ENCODE data around the gene SOCS6.
"Not testable (repeated sequence)": the region's sequence is repeated elsewhere in the genome, so short reads cannot be mapped to it uniquely, and the experiment has no call there.

The SOCS6 gene

DNA sequence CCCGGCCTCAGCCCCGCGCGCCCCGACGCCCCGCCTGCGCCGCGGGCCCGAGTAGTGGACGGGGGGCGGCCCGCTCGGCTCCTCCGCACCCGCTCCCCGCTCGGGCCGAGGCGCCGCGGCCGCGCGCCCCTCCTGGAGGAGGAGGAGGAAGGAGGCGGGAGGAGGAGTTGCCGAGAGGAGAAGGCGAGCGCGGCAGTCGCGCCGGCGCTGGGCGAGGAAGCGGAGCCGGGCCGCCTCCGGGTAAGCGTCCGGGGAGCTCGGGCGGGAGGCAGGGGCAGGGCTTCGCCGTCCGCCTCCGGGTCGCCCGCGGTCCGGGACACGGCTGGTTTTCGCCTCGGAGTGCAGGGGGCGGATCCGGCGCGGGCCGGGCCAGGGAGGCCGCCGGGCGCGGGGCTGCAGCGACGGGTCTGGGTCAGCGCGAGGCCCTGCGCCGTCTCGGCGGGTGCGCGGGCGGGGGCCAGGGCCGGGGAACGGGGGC is at the start of gene SOCS6:
SOCS6 (plus strand) TSS at position 195 of the 478 bp plus-strand sequence. CDS start 35,624 bp downstream, outside the sequence.
- peak; percentile 75 for DNase-seq (ENCODE audit: low read depth)

- peak; percentile 8 for DNase-seq (ENCODE audit: low read depth)
Observed at GRCh38 chr18:70243131-70243929, 45.5 kb upstream of the SOCS6 start.

GRCh38 chr18:70246061-70246466 is 42.8 kb upstream of the SOCS6 start:
- DNase-seq (ENCODE audit: low read depth), result no peak

DNA sequence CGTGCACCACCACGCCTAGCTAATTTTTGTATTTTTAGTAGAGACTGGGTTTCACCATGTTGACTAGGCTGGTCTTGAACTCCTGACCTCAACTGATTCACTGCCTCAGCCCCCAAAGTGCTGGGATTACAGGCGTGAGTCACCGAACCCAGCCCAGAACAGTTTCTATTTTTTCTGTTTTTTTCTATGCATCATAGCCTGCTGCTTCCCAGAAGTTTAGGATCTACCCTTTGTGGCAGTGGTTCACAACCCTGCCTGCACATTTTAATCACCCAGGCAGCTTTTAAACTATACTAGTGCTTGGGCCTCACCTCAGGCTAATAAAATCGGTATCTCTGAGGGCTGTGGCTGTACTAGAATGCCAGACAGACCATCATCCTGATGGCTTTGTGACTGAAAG is 39.7 kb upstream of the SOCS6 start:
- no peak for DNase-seq (ENCODE audit: low read depth)

DNA sequence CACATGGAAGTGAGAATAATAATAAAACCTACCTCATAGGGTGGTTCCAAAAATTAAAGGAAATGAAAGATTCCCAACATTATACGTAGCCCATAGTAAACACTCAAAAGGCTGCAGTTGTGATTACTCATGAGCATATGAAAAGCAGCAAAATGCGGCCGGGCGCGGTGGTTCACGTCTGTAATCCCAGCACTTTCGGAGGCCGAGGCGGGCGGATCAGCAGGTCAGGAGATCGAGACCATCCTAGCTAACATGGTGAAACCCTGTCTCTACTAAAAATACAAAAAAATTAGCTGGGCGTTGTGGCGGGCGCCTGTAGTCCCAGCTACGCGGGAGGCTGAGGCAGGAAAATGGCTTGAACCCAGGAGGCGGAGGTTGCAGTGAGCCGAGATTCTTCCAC is 39.0 kb upstream of the SOCS6 start:
- DNase-seq (ENCODE audit: low read depth), result not testable (repeated sequence)

GRCh38 chr18:70250781-70251180 is 38.1 kb upstream of the SOCS6 start:
- DNase-seq (ENCODE audit: low read depth), result no peak

DNA sequence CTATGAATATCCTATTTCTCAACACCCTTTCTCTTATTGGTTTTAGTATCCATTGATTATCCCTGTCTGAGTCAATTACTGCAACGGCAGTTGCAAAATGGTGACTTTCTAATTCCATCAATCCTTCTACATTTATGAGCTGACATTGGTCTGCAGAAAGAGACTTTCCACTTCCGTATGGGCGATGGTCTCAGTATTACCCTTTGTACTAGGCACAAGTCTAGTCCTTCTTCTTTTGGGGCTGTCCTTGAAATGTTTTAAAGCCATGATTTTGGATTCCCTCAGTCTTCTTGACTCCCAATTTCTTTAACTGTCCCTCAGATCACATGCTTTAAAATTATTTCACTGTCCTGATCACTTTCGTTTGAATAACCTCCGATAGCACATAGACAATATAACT is 32.7 kb upstream of the SOCS6 start:
- no peak for DNase-seq (ENCODE audit: low read depth)

- DNase-seq (ENCODE audit: low read depth), result no peak
Observed at GRCh38 chr18:70256994-70257393, 31.9 kb upstream of the SOCS6 start.

GRCh38 chr18:70258243-70258642 is 30.6 kb upstream of the SOCS6 start:
- DNase-seq (ENCODE audit: low read depth), result no peak

- DNase-seq (ENCODE audit: low read depth), result no peak
Observed at GRCh38 chr18:70260683-70261082, 28.2 kb upstream of the SOCS6 start.

- no peak for DNase-seq (ENCODE audit: low read depth)
Observed at GRCh38 chr18:70261141-70261788, 27.6 kb upstream of the SOCS6 start.

DNA sequence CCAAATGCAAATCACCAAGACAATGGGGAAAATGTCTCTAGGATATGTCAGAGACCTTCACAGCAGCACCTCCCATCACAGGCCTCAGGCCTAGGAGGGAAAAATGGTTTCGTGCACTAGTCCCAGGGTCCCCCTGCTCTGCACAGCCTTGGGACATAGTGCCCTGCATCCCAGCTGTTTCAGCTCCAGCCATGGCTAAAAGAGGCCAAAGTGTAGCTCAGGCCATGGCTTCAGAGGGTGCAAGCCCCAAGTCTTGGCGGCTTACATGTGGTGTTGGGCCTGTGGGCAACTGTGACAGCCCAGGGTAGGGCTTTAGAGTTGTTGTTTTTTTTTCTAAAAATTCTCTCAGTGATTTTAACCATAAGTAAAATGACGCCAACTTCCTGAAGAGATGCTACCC is 25.5 kb upstream of the SOCS6 start:
- DNase-seq (ENCODE audit: low read depth), result no peak

DNA sequence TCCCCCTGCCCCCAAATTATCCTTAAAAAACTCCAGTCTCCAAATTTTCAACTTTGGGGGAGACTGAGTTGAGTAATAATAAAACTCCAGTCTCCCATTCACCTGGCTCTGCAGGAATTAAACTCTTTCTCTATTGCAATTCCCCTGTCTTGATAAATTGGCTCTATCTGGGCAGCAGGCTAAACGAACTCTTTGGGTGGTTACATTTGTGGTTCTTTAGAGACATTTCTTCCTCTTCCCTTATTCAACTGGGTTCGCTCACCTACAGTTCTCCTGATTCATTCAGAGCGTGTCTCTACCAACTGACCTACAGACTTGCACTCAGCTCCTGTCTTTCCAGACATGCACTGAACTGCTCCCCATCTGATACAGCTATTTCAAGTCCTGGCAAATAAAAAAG is 17.1 kb upstream of the SOCS6 start:
- no peak for DNase-seq (ENCODE audit: low read depth)

DNA sequence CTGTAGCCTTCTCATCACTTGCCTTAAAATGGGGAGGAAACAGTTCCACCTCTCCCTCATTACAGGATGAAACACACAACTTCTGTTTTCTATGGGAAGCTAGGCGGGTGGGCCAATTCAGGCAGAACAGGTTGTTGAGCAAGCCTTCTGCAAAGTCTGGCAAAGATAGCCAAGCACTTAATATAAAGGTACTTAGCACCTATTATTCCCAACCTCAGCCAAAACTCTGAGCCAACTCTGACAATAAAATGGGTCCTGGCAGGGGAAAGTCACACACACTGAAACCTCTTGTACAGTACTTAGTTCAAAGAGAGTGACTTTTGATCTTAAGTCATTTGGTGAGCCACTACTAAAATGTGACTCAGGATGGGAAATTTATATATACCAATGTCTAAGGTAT is 15.8 kb upstream of the SOCS6 start:
- DNase-seq (ENCODE audit: low read depth), result no peak

DNA sequence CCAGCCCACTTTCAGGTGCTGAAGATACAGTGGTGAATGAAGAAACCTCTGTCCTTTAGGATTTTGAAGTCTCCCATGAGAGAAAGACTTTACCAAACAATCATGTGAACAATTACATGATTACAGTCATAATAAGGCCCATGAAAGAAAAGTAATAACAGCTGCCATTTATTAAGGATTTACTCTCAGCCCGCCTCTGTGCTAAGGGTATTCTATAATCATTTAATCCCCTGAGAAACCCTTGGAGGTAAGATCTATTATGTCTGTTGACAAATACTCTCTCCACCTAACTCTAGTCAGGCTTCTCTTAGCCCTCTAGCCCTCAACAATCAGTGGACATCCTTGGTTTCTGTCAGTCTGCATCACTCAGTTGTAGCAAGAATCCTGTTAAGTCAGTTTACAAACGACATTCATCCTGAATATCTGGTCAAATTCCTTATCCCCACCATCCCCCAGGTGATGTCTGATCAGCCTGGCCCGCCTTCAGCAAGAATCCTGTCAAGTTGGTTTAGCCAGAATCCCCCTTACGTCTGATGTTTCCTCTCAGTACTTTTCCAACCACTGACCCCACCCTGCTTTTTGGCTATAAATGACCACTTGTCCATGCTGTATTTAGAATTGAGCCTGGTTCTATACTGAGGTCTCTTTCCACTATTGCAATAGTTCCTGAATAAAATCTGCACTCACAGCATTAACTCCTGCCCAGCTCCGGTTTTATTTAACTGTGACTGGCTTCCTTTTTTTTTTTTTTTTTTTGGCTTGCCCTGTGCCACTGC is 12.2 kb upstream of the SOCS6 start:
- no peak for DNase-seq (ENCODE audit: low read depth)

GRCh38 chr18:70279470-70279869 is 9.4 kb upstream of the SOCS6 start:
- no peak for DNase-seq (ENCODE audit: low read depth)

GRCh38 chr18:70280007-70280925 is 8.6 kb upstream of the SOCS6 start:
- DNase-seq (ENCODE audit: low read depth), result no peak

GRCh38 chr18:70284976-70285620 is 3.7 kb upstream of the SOCS6 start:
- DNase-seq (ENCODE audit: low read depth), result no peak

DNA sequence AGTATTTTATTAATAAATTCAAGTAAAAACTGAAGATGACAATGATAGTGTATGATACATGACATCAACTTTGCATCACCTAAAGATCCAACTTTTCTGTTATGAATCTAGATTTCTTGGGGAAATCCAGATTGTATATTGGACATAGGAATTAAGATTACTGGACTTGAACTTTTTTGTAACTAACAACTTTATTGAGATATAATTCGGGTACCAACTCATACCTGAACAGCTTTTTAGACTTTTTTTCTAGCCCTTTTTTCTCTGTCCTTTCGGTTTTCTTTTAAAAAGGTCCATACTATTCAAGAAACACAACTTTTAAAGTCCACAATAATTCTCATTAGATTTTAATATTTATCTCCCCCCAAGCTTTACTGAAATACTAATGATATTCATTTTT is 1.1 kb upstream of the SOCS6 start:
- DNase-seq (ENCODE audit: low read depth), result no peak

DNA sequence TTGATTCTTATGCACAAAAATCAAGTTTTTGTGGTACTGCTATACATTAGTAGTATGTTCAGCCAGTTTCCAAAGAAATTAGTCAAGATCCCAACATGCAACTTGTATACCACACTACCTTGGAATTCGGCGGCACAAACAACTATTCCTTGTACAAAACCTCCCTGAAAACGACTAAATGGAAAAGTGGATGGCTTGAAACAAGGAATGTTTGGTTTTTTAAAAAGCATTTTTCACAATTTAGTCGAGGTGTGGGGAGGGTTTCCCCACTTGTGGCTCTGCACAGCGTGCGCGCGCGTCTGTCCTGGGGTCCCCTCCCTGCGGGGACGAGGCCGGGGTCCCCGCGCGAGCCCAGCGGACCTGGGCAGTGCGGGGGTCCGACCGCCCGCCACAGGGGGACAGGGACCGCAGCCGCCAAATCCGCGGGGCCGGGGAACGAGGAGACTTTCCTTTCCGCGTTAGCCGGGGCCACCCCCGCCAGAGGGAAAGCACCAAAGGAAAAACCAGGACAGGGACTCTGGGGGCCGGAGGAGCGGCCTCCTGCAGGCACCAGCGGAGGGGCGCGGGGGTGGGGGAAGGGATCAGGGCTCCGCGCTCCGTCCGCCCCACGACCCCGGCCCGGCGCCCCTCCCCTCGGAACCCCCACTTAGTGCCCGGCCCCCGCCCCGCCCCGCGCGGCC is 534 bp upstream of the SOCS6 start:
- DNase-seq (ENCODE audit: low read depth), result peak; percentile 37

Data from fibroblast of gingiva (primary cell).